ENCODE measurements around the gene BCAP29. TPM values are rescaled to one million over a fixed set of nuclear protein-coding genes. Genes with fewer than 3 reads are reported as not detected.

BCAP29 gene
- total RNA-seq, 3 donors from 2014 or later = 51.7 to 73.8 (median 66.6) TPM

DNA sequence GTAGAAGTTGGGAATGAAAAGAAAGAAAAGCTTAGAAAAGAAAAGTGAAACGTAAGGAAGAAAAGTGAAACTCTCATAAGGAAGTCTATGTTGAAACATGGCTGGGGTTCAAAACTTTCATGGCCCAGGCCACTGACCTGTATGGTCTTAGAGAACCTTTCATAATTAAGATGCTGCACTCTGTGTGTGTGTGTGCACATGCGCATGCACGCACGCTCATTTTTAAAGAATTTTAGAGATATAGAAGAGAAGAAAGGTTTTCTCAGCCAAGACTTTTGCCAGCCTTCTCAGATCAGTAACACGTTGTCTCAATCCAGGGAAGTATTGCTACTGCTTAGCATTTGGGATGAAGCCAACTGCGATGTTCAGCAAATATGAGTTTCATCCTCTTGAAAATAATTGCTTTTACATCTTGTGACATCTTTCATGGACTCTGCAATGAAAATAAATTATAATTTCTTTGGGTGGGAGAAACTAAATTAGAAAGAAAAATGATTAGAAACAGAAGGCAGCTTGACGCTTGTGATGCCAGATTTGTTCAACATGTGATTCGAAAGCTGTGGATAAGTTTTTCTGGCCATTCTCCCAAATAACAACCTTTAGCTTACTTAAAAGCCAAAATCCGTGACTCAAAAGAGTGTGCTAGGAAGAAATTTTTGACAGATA is 64.4 kb downstream of the BCAP29 start:
- intact Hi-C loops (cut with DNase I, micrococcal nuclease) = no loop called here
- DNase-seq = no peak
- no peaks in the 10 kb centered on the region for H3K36me3 ChIP-seq (ENCODE audit: low read depth)
- peak; percentile 71 for ATAC-seq
- TF ChIP-seq CTCF (IDR thresholded peaks at IDR 0.05) = no peak
- no peak overlapping the region for H3K4me3 ChIP-seq
- H3K9me3 ChIP-seq = no peaks in the 10 kb centered on the region
- H3K4me1 ChIP-seq (ENCODE audit: low read depth) = no peaks in the 10 kb centered on the region

DNA sequence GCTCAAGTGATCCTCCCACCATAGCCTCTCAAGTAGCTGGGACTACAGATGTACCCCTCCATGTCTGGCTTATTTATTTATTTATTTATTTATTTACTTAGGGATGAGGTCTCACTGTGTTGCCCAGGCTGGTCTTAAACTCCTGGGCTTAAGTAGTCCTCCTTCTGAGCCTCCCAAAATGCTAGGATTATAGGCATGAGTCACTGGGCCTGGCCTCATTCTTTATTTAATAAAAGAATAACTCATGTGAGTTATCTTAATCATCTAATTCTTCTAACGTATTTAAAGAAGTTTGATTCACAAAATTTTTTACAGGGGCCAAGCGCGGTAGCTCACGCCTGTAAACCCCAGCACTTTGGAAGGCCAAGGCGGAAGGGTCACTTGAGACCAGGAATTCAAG is 72.6 kb downstream of the BCAP29 start:
- Histone ChIP-seq H3K9me3 (no peaks in the 10 kb centered on the region), H3K4me1 (ENCODE audit: low read depth) (no peaks in the 10 kb centered on the region), H3K4me3 (no peak overlapping the region), H3K36me3 (ENCODE audit: low read depth) (no peaks in the 10 kb centered on the region)
- TF ChIP-seq CTCF (IDR thresholded peaks at IDR 0.05) = no peak
- no peak for DNase-seq
- intact Hi-C loops (cut with DNase I, micrococcal nuclease) = no loop called here
- no peak for ATAC-seq

DNA sequence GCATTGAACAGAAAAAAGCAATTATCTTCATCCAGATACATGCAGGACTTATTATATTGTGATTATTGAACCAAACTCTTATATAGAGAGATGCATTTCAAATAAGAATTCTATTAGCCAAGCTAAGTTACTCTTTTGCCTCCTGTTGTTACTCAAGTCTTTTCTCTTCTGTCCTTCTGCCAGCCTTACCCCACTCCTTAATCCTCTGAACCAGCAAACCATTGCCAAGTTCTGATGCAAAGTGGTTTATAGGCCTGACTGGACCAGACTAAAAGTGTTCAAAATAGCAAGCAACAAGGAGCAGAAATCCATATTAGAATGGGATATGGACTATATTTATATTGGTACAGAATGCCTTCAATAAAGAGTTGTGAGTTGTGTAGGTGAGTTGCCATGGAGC is 78.4 kb downstream of the BCAP29 start:
- no peaks in the 10 kb centered on the region for H3K9me3 ChIP-seq
- ATAC-seq (no peak), DNase-seq (no peak)
- peaks cover 13% of the 10 kb centered on the region for H3K4me1 ChIP-seq (ENCODE audit: low read depth)
- no peaks in the 10 kb centered on the region for H3K36me3 ChIP-seq (ENCODE audit: low read depth)
- H3K4me3 ChIP-seq = no peak overlapping the region
- no peak for TF ChIP-seq CTCF (IDR thresholded peaks at IDR 0.05)
- intact Hi-C loops (cut with DNase I, micrococcal nuclease) = no loop called here

DNA sequence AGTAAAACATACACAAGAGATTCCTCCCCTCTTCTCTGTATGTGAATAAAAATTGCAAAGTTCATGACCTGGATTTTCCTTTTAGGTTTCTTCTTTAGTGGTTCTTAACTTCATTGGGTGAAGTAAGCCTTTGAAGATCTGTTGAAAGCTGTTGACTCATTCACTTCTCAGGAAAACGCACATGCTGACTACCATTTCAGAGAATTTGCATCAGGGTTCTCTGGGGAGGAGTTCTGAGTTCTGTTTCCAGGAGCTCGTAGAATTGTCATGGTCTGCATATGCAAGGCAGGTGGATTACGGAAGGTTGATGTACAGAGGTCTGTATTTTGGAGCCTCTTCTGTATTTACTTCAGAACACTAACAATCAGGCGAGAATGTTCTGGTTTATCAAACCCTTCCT is 79.6 kb downstream of the BCAP29 start:
- H3K9me3 ChIP-seq = no peaks in the 10 kb centered on the region
- peaks cover 13% of the 10 kb centered on the region for H3K4me1 ChIP-seq (ENCODE audit: low read depth)
- no peaks in the 10 kb centered on the region for H3K36me3 ChIP-seq (ENCODE audit: low read depth)
- ATAC-seq (no peak), DNase-seq (no peak)
- no peak for TF ChIP-seq CTCF (IDR thresholded peaks at IDR 0.05)
- H3K4me3 ChIP-seq = no peak overlapping the region
- intact Hi-C loops (cut with DNase I, micrococcal nuclease) = no loop called here

GRCh38 chr7:107660381-107661080 is 80.5 kb downstream of the BCAP29 start, which contains the start of gene SLC26A4:
TSS of gene SLC26A4 (plus strand) at chr7:107660828. CDS start at chr7:107661642, 814 bp downstream.
- Histone ChIP-seq H3K36me3 (ENCODE audit: low read depth) (no peaks in the 10 kb centered on the region), H3K4me3 (no peak within 1 kb of the TSS), H3K4me1 (ENCODE audit: low read depth) (peaks cover 13% of the 10 kb centered on the region), H3K9me3 (no peaks in the 10 kb centered on the region)
- DNase-seq (peak in 1 of 3 donors; percentile 8), ATAC-seq (peak; percentile 30)
- intact Hi-C loops (cut with DNase I, micrococcal nuclease) = no loop called here
- no peak for TF ChIP-seq CTCF (IDR thresholded peaks at IDR 0.05)

Data from mucosa of descending colon (tissue), 3 donors.